ENCODE data around the gene TBK1. TPM values are rescaled to one million over a fixed set of nuclear protein-coding genes. Genes with fewer than 3 reads are reported as not detected.
A peak's percentile ranks its signal among the peaks of the same experiment; 100 is the strongest.

The TBK1 gene
- total and polyA plus RNA-seq, 2 of the 13 experiments (the other 11 are each of a cell fraction or from before 2014, with no cell fraction given) = 10.3 to 25.2 TPM

GRCh38 chr12:64404470-64405256 is 47.3 kb upstream of the TBK1 start (continued):
- TF ChIP-seq ELF1 (CRISPR knock-in tag; IDR thresholded peaks at IDR 0.05) (no peak; the same call in none of the 2 replicates), ZNF121 (CRISPR knock-in tag; IDR thresholded peaks at IDR 0.05) (peak; percentile 22; the same call in 1 of the 2 replicates), JUND (CRISPR knock-in tag; IDR thresholded peaks at IDR 0.05) (peak; percentile 54), ZFP36L1 (CRISPR knock-in tag; IDR thresholded peaks at IDR 0.05) (peak; percentile 70), ZFYVE20 (CRISPR knock-in tag; IDR thresholded peaks at IDR 0.05; ENCODE audit: borderline replicate concordance, low read depth) (0 out of 2 replicates have a peak, but pooled peaks have one; percentile 48), CEBPB (IDR thresholded peaks at IDR 0.05; ENCODE audit: borderline replicate concordance, low read depth, low read length) (peak; percentile 91), ZNF407 (CRISPR knock-in tag; IDR thresholded peaks at IDR 0.05; ENCODE audit: not compliant biosample characterization) (peak; percentile 77), MYNN (CRISPR knock-in tag; IDR thresholded peaks at IDR 0.05; ENCODE audit: low read depth) (no peak), ZNF580 (CRISPR knock-in tag; IDR thresholded peaks at IDR 0.05; ENCODE audit: borderline replicate concordance, low read depth) (peak; percentile 50; the same call in 1 of the 2 replicates), HNRNPH1 (optimal IDR thresholded peaks at IDR 0.05; ENCODE audit: low read depth, low read length) (no peak)
- TF ChIP-seq, protein P1, sequence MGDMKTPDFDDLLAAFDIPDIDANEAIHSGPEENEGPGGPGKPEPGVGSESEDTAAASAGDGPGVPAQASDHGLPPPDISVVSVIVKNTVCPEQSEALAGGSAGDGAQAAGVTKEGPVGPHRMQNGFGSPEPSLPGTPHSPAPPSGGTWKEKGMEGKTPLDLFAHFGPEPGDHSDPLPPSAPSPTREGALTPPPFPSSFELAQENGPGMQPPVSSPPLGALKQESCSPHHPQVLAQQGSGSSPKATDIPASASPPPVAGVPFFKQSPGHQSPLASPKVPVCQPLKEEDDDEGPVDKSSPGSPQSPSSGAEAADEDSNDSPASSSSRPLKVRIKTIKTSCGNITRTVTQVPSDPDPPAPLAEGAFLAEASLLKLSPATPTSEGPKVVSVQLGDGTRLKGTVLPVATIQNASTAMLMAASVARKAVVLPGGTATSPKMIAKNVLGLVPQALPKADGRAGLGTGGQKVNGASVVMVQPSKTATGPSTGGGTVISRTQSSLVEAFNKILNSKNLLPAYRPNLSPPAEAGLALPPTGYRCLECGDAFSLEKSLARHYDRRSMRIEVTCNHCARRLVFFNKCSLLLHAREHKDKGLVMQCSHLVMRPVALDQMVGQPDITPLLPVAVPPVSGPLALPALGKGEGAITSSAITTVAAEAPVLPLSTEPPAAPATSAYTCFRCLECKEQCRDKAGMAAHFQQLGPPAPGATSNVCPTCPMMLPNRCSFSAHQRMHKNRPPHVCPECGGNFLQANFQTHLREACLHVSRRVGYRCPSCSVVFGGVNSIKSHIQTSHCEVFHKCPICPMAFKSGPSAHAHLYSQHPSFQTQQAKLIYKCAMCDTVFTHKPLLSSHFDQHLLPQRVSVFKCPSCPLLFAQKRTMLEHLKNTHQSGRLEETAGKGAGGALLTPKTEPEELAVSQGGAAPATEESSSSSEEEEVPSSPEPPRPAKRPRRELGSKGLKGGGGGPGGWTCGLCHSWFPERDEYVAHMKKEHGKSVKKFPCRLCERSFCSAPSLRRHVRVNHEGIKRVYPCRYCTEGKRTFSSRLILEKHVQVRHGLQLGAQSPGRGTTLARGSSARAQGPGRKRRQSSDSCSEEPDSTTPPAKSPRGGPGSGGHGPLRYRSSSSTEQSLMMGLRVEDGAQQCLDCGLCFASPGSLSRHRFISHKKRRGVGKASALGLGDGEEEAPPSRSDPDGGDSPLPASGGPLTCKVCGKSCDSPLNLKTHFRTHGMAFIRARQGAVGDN (CRISPR knock-in tag; IDR thresholded peaks at IDR 0.05) = peak; percentile 94
- TF ChIP-seq, protein P2, sequence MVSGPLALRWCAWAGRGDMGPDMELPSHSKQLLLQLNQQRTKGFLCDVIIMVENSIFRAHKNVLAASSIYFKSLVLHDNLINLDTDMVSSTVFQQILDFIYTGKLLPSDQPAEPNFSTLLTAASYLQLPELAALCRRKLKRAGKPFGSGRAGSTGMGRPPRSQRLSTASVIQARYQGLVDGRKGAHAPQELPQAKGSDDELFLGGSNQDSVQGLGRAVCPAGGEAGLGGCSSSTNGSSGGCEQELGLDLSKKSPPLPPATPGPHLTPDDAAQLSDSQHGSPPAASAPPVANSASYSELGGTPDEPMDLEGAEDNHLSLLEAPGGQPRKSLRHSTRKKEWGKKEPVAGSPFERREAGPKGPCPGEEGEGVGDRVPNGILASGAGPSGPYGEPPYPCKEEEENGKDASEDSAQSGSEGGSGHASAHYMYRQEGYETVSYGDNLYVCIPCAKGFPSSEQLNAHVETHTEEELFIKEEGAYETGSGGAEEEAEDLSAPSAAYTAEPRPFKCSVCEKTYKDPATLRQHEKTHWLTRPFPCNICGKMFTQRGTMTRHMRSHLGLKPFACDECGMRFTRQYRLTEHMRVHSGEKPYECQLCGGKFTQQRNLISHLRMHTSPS (CRISPR knock-in tag; IDR thresholded peaks at IDR 0.05; ENCODE audit: low read depth) = 0 out of 2 replicates have a peak, but pooled peaks have one; percentile 55
